ENCODE data around the gene VPS9D1.

DNA sequence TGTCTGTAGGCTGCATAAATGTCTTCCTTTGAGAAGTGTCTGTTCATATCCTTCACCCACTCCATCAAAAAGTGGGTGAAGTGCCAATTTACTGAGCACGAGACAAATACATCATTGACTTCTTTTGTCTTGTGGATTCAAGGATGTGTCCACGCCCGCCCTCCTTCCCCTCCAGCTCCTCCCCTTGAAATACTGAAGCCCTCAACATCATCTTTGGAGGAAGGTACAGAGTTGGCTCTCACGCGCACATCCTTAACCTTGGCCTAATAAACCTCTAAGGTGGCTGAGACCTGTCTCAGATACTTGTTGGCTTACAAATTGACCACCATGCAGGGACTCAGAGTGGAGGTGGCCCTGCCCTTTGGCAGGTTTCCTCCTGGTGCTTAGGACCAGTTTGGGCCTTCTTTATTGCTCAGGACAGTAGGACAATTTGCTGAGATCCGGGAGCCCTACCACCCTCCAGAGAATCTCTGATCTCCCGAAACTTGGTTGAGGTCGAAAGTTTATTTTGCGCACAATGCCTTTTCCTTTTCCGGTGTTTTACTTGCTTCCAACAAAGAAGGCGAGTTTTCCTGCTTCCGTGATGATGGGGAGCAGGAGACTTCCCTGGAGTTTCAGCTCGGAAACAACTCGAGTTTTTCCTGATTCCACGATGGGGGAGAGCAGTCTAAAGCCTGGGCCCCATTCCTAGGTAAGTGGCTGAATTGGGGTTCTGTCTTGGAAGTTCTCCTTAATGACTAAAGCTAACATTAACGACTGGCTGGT lies 48.3 kb downstream of the VPS9D1 start:
- TF ChIP-seq, protein P1, sequence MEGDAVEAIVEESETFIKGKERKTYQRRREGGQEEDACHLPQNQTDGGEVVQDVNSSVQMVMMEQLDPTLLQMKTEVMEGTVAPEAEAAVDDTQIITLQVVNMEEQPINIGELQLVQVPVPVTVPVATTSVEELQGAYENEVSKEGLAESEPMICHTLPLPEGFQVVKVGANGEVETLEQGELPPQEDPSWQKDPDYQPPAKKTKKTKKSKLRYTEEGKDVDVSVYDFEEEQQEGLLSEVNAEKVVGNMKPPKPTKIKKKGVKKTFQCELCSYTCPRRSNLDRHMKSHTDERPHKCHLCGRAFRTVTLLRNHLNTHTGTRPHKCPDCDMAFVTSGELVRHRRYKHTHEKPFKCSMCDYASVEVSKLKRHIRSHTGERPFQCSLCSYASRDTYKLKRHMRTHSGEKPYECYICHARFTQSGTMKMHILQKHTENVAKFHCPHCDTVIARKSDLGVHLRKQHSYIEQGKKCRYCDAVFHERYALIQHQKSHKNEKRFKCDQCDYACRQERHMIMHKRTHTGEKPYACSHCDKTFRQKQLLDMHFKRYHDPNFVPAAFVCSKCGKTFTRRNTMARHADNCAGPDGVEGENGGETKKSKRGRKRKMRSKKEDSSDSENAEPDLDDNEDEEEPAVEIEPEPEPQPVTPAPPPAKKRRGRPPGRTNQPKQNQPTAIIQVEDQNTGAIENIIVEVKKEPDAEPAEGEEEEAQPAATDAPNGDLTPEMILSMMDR (conservative IDR thresholded peaks at IDR 0.05; ENCODE audit: low read depth in 2 of 2), result no peak
- TF ChIP-seq JUNB (IDR thresholded peaks at IDR 0.05; ENCODE audit: unreplicated experiment), result no peak

Data from GM23338 (cell line).